ENCODE data around the gene EPB41L4B. TPM values are rescaled to one million over a fixed set of nuclear protein-coding genes. Genes with fewer than 3 reads are reported as not detected.

EPB41L4B gene
- total RNA-seq, 1 donor from 2014 or later = 31.1 TPM

DNA sequence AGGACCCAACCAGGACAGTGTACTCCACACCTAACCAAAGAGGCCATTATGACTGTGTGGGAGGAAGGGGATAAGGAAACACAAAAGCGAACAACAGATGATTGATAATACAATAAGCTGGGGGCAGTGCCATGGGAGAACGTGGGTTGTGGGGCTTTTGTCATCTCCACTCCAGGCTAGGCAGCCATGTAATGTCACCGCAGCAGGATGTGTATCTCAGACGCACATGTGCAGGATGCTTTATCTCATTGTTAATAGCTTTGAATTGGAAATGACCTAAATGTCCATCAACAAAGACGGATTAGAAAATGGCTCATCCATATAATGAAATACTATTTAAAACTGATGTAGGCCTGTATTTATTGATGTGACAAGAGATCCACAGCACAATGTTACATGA, 51.0 kb downstream of the EPB41L4B start:
- DNase-seq (ENCODE audit: low spot score) = no peak

DNA sequence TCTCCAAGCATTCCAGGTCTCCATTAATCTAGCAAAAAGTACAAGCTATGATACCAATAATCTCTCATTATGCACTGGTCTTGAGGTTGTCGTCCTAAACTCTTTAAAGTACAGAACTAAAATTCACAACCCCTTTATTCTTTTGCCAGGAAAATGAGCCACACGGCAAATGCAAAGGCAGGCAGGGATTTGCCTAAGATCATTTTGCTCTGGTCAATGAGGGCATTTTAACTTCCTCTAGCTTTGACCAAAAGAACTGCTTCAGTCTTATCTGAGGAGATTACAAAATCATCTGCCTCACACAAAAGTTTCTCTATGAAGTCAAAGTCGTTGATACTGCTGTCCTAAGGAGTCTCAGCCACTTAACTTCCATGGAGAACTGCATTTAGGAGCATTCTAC, 51.8 kb downstream of the EPB41L4B start:
- no peak for DNase-seq (ENCODE audit: low spot score)

DNA sequence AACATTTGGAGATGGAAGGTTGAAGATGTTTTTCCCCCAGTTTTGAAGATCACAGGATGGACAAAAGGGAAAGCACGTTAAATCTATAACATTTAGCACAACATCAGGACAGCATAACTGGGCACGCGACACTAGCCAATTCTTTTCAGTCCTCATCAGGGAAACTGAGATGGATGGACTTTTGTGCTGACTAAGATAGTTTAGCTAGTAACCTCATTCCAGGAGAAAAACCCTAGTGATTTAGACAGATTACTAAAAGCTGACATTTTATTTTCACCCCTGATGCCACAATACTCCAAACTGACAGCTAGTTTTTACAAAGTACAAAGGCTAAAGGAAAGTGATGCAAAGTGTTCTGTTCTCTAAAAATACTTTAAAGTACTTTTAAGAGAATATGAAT, 53.3 kb downstream of the EPB41L4B start:
- DNase-seq (ENCODE audit: low spot score) = no peak

DNA sequence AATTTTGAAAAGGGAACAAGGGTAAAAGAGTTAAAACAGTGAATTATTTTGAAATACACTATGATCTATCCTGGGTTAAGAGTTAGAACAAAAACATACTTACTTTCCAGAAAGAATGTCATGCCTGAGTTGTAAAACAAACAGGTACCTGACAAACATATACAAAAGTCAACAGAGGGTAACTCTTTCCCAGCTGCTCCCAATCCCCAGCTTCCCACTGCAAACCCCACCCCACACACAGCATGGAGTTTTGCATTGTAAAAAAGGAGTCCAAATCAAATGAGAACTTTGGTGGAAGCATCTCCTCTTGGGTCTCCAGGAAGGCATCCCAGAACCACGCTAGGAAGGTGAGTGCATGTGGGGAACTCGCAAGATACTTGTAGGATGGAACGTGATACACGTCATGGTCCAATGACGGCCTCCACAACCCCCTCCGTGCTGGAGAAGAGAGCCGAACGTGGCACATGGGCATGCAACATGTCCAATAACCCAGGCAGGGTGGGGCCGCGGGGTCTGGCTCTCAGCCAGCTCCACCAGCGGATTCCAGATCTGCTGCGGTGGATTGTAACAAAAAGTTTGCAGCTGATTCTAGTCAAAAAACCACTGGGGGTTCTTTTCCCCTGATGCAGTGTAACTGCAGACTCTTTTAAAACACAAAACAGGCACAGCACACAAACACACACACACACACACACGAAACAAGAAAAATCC, 55.8 kb downstream of the EPB41L4B start:
- peak; percentile 17 for DNase-seq (ENCODE audit: low spot score)

DNA sequence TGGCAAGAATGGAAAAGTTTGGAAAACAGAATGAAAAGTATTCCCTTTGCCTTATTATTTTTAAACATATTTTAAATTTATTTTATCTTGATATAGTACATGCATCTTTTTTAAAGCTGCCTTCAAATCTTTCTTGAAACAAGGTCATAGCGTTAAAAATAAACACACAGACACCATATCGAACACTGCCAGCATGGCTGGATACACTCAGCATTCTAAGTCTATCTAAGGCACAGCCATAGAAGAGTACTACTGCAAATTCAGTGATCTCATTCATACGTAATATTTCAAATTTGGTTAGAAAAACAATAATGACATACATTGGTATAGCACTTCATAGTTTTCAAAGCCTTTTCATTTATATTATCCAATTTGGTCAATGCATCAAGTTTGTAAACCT, 57.5 kb downstream of the EPB41L4B start:
- no peak for DNase-seq (ENCODE audit: low spot score)

DNA sequence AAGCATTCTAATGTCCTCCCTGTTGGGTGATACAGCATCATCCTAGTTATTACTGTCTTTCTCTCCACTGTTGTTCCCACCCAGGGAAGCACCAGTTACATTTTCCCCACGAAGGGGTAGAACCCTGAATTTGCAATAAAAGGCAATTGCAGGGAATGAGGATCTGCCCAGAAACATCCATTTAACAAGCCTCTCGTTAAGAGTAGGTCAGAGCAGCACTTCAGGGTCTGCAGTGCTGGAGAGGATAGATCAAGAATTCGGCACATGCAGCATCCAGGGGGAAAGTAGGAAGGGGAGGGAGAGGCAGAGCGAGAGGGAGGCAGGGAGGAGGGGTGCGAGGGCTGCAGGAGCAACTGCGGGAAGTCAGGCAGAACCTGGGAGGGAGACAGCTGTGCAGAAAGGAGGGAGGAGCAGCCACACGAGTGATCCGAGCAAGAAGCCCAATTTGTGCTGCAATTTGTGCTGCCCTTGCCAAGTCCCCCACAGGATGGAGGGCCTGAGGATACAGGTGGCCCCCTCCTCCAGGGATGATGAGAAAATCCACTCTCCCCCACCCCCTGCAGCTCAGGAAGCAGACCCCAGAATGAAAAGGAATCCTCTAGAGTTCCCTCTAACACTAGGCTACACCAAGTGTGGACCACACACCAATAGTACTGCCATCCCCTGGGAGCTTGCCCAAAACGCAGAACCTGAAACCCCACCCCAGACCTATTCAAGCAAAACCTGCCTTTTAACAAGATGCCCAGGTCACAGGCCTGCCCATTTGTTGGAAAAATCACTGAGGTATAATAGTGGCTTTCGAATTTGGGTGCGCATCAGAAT, 62.2 kb downstream of the EPB41L4B start:
- DNase-seq (ENCODE audit: low spot score) = no peak

DNA sequence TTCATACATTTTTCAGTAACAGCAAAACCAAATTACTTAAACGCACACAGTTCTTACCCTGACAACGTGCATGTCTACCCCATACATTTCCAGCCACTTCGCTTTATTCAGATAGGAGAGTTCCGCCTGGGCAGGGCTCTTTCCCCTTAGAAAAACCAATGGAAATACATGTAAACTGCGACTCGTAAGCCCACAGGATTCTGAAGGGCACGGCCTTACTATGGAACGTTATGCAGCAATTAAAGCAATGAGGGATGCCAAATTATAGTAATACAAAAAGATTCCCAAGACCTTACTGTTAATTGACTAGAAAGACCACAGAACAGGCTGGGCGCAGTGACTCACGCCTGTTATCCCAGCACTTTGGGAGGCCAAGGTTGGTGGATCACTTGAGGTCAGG, 64.5 kb downstream of the EPB41L4B start:
- DNase-seq (ENCODE audit: low spot score) = no peak

DNA sequence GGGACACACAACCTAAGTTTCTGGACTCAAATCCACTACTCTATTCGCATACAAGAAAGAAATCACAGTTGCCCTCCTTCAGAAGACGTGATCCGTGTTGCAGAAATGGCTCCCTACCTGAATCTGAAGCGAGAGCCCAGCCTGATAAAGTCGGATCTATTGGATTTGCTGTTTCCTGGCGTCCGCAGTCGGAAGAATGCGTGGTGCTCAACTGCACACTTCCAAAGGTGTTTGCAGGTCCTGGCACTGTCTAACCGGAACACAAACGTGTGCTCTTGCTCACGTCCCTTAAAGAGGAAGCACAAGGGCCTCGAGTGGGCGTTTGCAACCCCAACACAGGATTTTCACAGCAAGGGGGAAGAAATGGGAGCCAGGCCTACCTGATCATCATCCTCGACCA, 65.5 kb downstream of the EPB41L4B start:
- DNase-seq (ENCODE audit: low spot score) = no peak

DNA sequence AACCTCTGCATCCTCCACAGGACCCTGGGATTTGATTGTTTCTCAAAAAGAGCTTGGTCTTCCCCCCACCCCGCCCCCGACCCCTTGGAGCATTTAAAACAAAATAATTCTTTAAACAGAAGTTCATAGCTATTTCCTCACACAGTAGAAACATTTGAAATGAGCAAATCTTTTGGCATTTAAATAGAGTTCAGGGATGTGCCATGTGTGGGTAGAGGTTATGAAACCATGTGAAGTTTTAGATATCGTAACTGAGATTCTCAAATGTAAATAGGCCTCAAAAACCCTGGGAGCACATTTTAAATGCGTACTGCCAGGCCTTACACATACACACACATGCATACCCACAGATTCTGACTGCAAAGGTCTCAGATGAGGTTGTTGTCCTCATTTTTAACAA, 66.5 kb downstream of the EPB41L4B start:
- no peak for DNase-seq (ENCODE audit: low spot score)

DNA sequence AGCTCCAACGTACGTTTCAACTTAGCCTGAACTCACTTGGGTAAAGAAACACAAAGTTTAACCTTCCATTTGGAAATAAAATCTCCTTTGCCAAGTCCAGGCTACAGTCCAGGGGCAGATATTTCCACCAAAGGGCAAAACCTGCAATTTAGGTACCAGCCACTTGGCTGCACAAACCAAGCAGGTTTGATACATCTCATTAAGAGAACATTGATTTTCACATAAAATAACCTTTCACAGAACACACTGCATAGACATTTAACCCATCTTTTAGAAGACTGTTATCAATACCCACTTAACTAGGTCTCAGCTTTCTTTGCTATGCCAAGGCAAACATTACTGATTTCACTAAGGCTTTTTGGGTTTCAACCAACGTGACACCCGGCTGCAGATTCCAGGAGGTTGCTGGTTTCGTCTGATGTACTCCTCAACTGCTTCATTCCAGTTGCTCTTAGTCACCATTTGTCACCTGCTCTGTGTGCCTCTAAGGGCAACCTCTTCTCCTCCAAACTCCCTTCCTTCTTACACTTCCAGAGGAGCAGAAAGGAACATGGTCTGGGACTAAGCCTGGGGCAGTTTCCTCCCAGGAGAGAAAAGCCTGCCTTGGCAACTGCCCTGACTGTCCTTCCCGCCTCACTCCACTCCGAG, 67.1 kb downstream of the EPB41L4B start:
- DNase-seq (ENCODE audit: low spot score) = peak; percentile 13

DNA sequence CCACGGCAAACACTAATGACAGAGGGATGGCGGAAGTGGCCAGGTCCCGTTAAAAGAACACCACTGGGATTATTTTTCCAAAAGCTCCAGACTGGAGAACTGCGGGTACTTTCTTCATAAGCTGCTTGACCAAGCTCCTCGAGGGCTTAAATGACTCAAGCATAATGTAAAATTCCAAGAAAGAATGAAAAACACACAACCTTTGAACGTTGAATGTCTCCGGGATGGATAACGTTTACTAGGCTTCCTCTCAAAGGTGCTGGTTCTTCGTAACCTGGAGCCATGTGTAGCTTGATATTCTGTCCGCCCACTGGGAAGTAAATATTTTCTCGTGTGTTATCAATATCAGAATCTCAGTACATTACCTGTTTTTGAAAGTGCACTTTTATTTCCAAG, 67.6 kb downstream of the EPB41L4B start:
- DNase-seq (ENCODE audit: low spot score) = no peak

DNA sequence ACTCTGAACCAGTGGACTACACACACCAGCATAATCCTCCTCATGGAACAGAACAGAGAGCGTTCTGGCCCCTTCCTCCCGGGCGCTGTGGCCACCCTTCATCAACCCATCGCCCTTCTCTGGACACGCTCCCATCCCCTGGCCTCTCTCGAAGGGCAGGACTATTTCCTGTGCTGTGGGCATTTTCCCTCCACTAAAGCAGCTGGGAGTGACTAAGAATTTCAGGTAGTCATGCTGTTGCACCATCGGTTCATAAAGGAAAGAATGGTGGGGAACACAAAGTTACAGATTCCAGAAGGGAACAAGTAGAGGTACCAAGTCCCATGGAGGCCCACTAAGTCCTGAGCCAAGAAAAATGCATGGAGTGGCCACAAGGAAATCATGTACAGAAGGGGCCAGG, 68.6 kb downstream of the EPB41L4B start:
- no peak for DNase-seq (ENCODE audit: low spot score)

DNA sequence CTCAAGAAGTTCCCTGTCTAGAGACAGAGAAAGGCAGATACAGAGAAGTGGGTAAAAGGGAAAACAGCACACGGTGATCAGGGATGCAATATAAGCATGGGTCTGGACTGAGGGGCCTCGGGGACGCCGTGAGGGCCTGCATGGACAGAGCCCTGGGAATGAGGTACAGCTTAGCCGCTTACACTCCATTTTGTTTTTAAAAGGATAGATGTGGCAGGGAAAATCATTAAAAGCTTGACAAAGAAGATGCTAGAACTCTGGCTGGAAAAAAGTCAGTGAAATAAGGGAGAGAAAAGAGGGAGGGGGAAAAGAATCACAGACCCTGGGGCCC, 69.1 kb downstream of the EPB41L4B start:
- DNase-seq (ENCODE audit: low spot score) = no peak

DNA sequence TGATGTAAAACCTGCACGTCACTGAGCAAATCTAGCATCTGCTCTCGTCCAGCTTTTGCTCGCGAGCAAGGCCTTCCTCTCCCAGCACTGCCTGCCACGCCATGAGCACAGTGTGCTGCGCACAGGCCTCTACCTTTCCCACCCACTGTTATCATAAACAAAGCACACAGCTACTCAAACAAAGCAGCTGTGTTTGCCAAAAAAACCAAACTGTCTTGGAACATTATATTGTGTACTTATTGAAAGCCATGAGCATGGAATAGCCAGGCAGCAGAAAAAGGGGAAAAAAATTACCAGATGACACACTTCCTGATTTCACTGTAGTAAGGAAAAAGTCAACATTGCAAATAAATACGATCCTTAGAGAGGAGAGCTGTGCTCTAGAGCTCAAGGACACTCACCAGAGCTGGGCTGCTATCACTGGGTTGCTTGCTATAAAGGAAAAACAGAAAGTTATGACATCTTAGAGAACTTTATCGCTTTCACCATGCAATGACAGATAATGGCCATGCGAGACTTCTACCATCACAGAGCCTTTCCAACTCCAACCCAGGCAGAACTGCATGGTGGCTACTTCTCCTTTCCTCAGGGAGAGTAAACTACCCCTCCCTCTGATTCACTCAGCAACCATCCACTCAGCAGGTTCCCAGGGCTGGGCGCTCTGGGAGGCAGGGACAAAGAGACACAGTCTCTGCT, 69.6 kb downstream of the EPB41L4B start:
- no peak for DNase-seq (ENCODE audit: low spot score)

DNA sequence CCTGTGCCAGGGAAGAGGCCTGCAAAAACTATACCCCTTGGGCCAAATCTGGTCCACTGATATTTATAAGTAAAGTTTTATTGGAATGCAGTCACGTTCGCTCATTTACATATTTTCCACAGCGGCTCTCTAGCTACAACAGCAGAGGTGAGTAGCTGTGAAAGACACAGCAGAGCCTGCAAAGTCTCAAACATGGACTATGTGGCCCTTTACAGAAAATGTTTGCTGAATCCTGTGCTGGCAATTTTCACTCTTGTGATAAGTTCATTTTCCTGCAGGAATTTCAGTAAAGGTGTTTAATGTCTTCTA, 70.1 kb downstream of the EPB41L4B start:
- DNase-seq (ENCODE audit: low spot score) = no peak

DNA sequence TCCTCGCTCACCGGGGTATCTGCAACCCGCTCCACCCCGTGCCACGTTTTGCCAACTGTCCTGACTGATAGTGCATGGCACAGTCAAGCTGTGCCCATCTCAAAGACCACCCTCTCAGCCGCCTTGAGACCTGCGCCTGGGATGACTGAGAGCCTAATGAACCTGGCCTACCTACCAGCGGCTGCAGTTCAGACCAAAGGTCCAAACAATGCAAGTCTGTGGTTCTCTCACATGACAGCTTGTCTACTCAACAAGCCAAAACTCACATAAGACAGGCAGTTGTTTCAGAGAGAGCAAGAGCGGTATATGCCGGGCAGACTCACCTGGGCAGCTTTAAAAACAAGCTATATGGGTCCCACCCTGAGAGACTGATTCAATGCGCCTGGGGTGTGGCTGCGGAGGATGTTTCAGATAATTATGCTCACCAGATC, 70.5 kb downstream of the EPB41L4B start:
- no peak for DNase-seq (ENCODE audit: low spot score)

DNA sequence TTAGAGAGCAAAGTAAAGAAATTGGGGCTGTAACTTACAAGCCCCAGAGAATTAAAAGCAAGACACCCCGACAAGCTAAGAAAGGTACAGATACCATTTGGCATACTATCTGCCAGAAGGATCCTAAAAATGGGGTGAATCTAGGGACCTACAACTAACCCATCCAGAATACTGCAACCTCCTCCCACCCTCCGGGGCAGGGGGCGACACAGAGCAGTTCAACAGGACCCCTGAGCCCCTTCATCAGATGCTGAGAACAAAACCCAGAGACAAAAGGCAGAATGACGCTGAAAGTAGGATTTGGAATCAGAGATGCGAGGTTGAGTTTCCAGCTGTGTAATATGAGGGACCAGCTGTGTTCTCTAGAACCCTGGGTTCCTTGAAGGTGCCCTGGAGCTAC, 71.2 kb downstream of the EPB41L4B start:
- no peak for DNase-seq (ENCODE audit: low spot score)

DNA sequence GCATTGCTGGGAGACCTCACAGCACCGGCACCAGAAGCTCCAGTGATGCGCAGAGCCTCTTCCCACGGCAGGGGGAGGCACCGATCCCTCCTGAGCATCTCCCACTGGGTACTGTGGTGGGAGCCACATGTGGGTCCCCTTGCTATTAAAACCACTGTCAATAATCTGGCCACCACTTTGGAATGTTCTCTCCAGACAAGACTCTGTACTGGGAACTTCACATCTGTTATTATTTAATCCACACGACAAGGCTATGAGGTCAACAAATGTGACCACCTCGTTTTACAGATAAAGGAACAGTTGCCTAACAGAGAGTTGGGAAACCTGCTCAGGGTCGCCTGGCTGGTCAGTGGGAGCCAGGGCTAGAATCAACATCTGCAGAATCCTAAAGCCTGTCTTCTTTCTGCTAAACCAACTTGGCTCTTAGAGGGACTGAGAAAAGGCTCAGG, 72.7 kb downstream of the EPB41L4B start:
- DNase-seq (ENCODE audit: low spot score) = no peak

DNA sequence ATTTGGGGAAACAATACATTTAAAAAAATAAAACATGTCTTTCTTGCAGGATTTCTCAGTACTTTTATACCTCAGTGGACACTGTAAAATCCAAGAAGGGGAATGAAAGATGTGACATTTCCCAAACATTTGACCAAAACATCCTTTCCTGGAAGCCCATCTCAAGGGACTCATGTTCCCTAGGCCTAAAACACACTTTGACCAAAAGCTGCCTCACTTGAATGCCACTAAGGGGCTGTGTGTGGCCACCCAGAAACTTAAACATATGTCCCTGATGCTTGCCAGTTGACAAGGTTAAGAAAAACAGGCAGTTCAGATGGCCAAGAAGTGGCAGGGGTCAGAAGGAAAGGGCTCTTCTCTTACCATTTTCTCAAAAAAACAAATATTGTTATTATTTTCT, 73.6 kb downstream of the EPB41L4B start:
- DNase-seq (ENCODE audit: low spot score) = no peak

DNA sequence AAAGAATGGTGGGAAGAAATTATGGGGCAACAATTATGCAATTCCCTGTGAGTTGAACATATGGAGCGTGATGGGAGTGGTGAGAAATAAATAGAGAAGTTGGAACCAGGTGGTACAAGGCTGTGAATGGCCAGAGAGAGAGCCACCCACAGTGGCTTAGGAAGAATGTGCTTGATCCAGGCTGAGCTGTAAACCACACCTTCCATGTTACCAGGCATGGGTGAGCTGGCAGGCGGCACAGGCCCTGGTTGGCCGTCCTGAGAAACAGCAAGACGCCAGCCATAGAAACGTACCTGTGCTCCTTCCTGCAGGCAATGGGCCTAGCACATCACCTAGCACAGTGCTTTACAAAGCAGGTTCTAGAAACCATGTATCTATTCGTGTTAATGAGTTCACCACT, 74.3 kb downstream of the EPB41L4B start:
- no peak for DNase-seq (ENCODE audit: low spot score)

DNA sequence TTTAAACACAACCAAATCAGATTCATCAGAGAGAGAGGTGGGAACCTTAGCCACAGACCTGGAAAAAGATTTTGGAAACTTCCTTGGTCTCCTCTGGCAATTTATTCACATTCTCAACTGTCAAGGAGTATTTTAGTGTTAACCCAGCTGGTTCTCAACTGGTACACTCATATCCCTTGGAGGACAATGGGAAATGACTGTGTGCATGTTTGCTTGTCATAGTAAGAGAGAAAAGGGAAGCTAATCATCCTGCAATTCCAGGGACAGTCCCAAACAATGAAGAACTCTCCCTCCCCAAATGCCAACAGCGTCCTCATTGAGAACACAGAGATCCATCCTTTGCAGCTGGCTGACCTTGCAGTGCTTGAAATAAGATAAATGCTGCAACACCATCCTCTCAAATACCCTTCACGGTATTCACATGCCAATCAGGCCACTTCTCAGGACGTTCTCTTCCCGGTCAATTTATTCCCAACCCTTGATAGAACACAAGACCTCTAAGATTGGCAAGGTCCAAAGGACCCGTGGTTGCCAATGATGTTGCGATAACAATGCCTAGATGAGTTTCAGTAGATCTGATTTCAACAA, 75.5 kb downstream of the EPB41L4B start:
- no peak for DNase-seq (ENCODE audit: low spot score)

Measured in mucosa of gallbladder (tissue), 1 donor.